ENCODE data around the gene PDE6B. TPM values are rescaled to one million over a fixed set of nuclear protein-coding genes. Genes with fewer than 3 reads are reported as not detected.

Gene PDE6B
- polyA plus RNA-seq, 2 of the 4 experiments (the other 2 are of a cell fraction) = not detected

DNA sequence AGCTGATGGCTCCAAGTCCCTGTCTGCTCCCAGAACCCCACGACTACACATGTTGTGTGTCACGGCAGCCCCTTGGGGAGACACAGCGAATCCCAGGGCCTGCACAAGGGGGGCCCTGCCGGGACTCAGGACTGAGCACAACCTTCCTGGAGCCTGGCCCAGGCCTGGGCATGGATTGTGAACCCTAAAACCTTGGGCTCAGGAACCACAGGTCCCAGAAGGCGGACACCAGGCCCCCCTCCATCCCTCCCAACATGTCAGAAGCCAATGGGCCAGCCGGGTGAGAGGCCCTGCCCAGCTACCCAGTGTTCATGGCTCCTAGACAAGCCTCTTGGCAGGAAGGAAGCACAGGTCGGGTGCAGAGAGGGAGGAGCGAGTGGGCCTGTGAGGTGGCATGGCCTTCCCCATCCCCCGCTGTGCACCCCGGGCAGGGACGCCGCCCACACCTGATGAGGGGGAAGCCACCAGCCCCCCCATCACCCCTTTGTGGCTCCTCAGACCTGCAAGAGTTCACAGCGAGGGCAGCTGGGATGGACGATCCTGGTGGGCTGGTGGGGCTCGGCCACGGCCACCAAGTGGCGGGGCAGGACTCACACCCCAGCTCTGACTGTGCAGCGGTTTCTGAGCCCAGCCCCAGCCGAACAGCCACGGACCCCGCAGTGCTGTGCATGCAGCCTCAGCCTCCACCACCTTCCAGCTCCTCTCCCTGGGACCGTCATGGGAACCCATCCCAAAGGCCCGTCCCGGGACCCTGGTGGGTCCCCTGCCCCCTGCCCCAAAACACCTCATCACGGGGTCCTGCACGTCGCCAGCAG lies 3.7 kb downstream of the PDE6B start:
- Histone ChIP-seq H3K4me3 (no peak overlapping the region), H3K4me2 (no peak overlapping the region), H3K27ac (no peak overlapping the region), H3K9me3 (no peaks in the 10 kb centered on the region), H3K4me1 (no peaks in the 10 kb centered on the region)
- ChIA-PET CTCF (interaction anchor here (1.1 kb wide), 1 partner anchor 45 kb away, joined by 3 read pairs; the partner anchor contains the start of gene ATP5ME), POLR2A (no interaction called here)
- 60% methylated on average over 9 of the region's 27 CpGs for WGBS (ENCODE audit: missing lambda C conversion rate)
- TF ChIP-seq, protein P1, sequence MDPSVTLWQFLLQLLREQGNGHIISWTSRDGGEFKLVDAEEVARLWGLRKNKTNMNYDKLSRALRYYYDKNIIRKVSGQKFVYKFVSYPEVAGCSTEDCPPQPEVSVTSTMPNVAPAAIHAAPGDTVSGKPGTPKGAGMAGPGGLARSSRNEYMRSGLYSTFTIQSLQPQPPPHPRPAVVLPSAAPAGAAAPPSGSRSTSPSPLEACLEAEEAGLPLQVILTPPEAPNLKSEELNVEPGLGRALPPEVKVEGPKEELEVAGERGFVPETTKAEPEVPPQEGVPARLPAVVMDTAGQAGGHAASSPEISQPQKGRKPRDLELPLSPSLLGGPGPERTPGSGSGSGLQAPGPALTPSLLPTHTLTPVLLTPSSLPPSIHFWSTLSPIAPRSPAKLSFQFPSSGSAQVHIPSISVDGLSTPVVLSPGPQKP (IDR thresholded peaks at IDR 0.05; ENCODE audit: low read depth, low read length) = no peak
- TF ChIP-seq NPAS2 (CRISPR knock-in tag; IDR thresholded peaks at IDR 0.05; ENCODE audit: borderline replicate concordance) = no peak
- TF ChIP-seq CHD2 (IDR thresholded peaks at IDR 0.05; ENCODE audit: low read length, partially characterized antibody) = no peak
- TF ChIP-seq RCOR1 (IDR thresholded peaks at IDR 0.05; ENCODE audit: low read depth, low read length) = no peak
- no peak for TF ChIP-seq TP53 (CRISPR knock-in tag; IDR thresholded peaks at IDR 0.05)
- no peak for TF ChIP-seq JUNB (IDR thresholded peaks at IDR 0.05)
- FAIRE-seq (no peak), DNase-seq (ENCODE audit: low read depth in 1 of 2, low spot score in 1 of 2) (no peak), ATAC-seq (no peak)

DNA sequence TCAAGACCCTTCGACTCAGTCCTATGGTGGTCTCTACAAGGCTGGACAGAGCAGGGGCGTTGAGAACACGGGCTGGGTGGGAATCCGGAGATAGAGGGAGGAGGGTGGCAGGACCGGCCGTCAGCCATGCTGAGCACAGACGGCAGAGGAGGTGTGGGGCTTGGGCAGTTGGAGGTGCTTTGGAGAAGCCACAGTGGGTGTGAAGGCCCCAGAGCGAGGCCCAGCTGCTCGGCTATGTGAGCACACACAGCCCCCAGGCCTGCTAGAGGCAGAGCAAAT lies 4.2 kb downstream of the PDE6B start:
- H3K27ac ChIP-seq = no peak overlapping the region
- H3K4me2 ChIP-seq = no peak overlapping the region
- no peaks in the 10 kb centered on the region for H3K4me1 ChIP-seq
- ATAC-seq = no peak
- no peaks in the 10 kb centered on the region for H3K9me3 ChIP-seq
- FAIRE-seq = no peak
- no peak for DNase-seq (ENCODE audit: low read depth in 1 of 2, low spot score in 1 of 2)
- ChIA-PET CTCF (no interaction called here), POLR2A (no interaction called here)
- no peak overlapping the region for H3K4me3 ChIP-seq
- 52% methylated on average over 6 of the region's 9 CpGs for whole genome bisulfite sequencing (ENCODE audit: missing lambda C conversion rate)
- no peak for TF ChIP-seq RCOR1 (IDR thresholded peaks at IDR 0.05; ENCODE audit: low read depth, low read length)
- TF ChIP-seq, protein P1 (IDR thresholded peaks at IDR 0.05; ENCODE audit: low read depth, low read length) = no peak
- TF ChIP-seq CBX8 (IDR thresholded peaks at IDR 0.05) = no peak
- no peak for TF ChIP-seq POLR2AphosphoS2 (conservative IDR thresholded peaks at IDR 0.05; ENCODE audit: low read length)
- TF ChIP-seq, protein P2, sequence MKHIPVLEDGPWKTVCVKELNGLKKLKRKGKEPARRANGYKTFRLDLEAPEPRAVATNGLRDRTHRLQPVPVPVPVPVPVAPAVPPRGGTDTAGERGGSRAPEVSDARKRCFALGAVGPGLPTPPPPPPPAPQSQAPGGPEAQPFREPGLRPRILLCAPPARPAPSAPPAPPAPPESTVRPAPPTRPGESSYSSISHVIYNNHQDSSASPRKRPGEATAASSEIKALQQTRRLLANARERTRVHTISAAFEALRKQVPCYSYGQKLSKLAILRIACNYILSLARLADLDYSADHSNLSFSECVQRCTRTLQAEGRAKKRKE (CRISPR knock-in tag; IDR thresholded peaks at IDR 0.05; ENCODE audit: low read depth) = no peak
- TF ChIP-seq CHD4 (IDR thresholded peaks at IDR 0.05; ENCODE audit: borderline replicate concordance) = no peak
- no peak for TF ChIP-seq ESRRA (IDR thresholded peaks at IDR 0.05; ENCODE audit: borderline replicate concordance, low read length)
- TF ChIP-seq TFCP2L1 (CRISPR knock-in tag; IDR thresholded peaks at IDR 0.05) = no peak
- TF ChIP-seq PBX3 (IDR thresholded peaks at IDR 0.05) = no peak
- no peak for TF ChIP-seq SREBF2 (IDR thresholded peaks at IDR 0.05)
- no peak for TF ChIP-seq HMGXB4 (CRISPR knock-in tag; IDR thresholded peaks at IDR 0.05; ENCODE audit: borderline replicate concordance)
- TF ChIP-seq SMC3 (IDR thresholded peaks at IDR 0.05) = no peak
- TF ChIP-seq PHF8 (IDR thresholded peaks at IDR 0.05; ENCODE audit: borderline replicate concordance, low read depth) = no peak
- no peak for TF ChIP-seq BHLHE40 (IDR thresholded peaks at IDR 0.05; ENCODE audit: low read depth, low read length)
- no peak for TF ChIP-seq TP53 (CRISPR knock-in tag; IDR thresholded peaks at IDR 0.05)
- no peak for TF ChIP-seq CTCF (IDR thresholded peaks at IDR 0.05)
- TF ChIP-seq, protein P3, sequence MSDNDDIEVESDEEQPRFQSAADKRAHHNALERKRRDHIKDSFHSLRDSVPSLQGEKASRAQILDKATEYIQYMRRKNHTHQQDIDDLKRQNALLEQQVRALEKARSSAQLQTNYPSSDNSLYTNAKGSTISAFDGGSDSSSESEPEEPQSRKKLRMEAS (IDR thresholded peaks at IDR 0.05) = no peak
- TF ChIP-seq JUNB (IDR thresholded peaks at IDR 0.05) = no peak
- TF ChIP-seq ZNF302 (CRISPR knock-in tag; IDR thresholded peaks at IDR 0.05) = no peak
